Measurements from ENCODE around the gene INHBB.

The INHBB gene

DNA sequence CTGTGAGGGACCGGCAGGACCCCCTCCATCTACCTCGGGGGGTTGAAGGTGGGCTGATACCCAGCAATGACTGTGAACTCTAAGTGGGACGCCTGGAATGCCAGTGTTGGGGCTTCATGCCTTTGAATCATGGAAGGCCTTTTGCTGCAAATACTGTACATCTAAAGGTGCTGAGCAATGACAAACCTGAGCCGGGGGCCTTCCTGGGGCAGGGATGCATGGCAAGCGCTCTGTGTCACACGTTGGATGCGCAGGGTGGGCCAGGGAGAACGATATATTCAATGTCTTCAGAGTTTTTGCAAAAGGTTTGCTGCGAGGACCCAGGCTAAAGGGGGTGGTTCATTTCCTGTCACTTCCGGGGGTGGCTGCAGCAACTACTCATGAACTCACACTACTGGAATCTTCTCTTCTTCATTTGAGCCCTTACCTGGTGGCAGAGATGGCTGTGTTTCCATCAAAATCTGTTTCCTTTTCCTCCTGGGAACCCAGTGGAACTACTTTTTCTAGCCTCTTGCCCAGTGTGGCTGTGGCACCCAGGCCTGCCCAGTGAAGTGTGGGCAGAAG is 24.1 kb upstream of the INHBB start:
- TF ChIP-seq, protein P1, sequence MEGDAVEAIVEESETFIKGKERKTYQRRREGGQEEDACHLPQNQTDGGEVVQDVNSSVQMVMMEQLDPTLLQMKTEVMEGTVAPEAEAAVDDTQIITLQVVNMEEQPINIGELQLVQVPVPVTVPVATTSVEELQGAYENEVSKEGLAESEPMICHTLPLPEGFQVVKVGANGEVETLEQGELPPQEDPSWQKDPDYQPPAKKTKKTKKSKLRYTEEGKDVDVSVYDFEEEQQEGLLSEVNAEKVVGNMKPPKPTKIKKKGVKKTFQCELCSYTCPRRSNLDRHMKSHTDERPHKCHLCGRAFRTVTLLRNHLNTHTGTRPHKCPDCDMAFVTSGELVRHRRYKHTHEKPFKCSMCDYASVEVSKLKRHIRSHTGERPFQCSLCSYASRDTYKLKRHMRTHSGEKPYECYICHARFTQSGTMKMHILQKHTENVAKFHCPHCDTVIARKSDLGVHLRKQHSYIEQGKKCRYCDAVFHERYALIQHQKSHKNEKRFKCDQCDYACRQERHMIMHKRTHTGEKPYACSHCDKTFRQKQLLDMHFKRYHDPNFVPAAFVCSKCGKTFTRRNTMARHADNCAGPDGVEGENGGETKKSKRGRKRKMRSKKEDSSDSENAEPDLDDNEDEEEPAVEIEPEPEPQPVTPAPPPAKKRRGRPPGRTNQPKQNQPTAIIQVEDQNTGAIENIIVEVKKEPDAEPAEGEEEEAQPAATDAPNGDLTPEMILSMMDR (IDR thresholded peaks at IDR 0.05; ENCODE audit: borderline replicate concordance, insufficient read depth, low read depth, low read length) = no peak
- H3K4me3 ChIP-seq (ENCODE audit: low read depth, low read length) = no peak overlapping the region

DNA sequence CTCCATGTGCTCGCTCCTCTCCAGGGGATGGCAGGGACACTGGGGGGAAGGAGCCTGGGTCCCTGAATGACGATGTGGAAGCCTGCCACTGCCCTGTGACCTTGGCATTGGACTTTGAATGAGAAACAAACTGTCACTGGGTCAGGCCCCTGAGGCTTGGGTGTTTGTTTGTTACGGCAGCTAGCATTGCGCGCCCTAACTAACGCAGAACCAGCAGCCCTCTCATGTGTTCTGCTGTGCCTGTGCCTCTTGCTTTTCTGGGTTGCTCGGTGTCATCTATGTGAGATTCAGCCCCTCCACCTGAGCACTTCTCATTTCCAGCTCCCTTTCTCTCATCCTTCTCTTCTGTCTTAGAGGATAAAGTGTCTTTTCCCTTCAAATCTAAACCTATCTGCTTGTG is 23.6 kb upstream of the INHBB start:
- H3K4me3 ChIP-seq (ENCODE audit: low read depth, low read length) = no peak overlapping the region
- TF ChIP-seq, protein P1 (IDR thresholded peaks at IDR 0.05; ENCODE audit: borderline replicate concordance, insufficient read depth, low read depth, low read length) = no peak

DNA sequence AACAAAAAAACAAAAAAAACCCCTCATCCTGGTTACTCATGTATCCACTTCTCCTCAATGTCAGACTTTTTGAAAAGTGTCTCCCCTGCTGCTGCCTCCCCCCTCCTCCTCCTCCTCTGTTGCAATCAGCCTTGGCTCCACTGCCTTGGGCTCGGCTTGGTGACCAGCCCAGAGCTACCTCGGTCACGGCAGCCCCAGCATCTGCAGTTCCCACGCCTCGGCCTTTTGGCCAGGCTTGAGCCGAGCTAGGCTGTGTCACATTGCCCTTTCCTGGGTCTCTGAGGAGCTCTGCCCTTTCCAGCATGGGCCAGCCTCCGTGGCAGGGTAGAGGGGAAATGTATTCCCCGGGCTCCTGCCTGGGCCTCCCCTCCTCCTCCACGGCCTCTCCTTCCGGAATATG is 22.7 kb upstream of the INHBB start:
- TF ChIP-seq, protein P1 (IDR thresholded peaks at IDR 0.05; ENCODE audit: borderline replicate concordance, insufficient read depth, low read depth, low read length) = no peak
- H3K4me3 ChIP-seq (ENCODE audit: low read depth, low read length) = no peak overlapping the region

DNA sequence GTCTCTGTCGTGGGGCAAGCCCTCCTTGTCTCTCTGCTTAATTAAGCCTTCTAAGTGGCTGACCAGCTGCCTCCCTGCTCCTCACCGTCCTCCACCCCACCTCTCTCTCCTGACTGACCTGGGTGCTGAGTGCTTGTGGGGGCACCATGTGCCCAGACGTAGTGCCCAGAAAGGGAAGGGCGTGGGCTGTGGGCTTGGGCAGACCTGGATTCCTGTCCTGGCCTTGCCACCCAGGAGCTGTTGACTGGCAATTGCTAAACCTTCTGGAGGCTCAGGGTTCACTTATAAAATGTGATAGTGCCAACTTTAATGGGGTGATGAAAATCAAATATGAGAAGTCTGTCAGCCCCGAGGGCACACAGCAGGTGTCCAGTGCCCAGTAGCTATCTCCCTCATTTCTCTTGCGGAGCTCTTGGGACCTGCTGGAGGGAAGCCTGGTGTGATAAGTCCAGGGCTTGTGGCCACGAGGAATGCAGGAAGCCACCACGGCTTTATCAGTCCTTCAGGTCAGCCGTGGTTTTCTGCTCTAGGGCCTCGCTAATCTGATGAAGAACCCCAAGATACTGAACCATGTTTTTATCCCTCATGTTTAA is 22.0 kb upstream of the INHBB start:
- H3K4me3 ChIP-seq (ENCODE audit: low read depth, low read length) = no peak overlapping the region
- TF ChIP-seq, protein P1 (IDR thresholded peaks at IDR 0.05; ENCODE audit: borderline replicate concordance, insufficient read depth, low read depth, low read length) = no peak

DNA sequence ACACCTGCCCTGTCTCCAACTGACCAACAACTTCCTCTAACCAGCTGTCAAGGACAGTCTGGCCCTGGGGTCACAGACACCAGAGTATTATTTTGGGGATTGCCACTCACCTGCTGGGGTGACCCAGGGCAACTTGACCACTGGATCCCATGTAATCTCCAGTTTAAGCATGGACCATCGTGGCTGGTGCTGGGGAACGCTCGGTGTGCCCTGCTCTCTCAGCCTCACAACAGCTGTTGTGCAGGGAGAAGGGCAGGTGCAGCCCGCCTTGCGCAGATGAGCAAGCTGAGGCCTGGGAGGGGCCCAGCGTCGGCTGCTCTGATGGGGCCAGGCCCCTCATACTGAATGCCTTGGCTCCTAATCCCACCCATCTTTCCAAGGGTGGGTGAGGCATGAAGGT is 21.0 kb upstream of the INHBB start:
- H3K4me3 ChIP-seq (ENCODE audit: low read depth, low read length) = no peak overlapping the region
- TF ChIP-seq, protein P1 (IDR thresholded peaks at IDR 0.05; ENCODE audit: borderline replicate concordance, insufficient read depth, low read depth, low read length) = no peak

DNA sequence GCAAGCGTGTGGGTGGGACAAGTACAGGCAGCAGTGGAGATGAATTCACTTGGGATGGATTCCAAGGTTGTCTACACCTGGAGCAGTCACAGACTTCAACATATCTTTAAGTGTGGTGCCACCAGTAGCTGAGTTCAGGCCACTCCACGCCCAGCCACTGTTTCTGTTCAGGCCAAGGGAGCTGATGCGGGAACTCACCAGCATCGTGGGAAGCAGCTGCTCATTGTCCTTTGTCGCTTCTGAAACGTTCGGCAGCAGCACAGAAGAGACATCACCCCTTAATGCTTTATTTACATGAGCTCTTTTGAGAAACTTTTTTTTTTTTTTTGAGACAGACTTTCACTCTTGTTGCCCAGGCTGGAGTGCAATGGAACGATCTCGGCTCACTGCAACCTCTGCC is 19.9 kb upstream of the INHBB start:
- TF ChIP-seq, protein P1 (IDR thresholded peaks at IDR 0.05; ENCODE audit: borderline replicate concordance, insufficient read depth, low read depth, low read length) = no peak
- no peak overlapping the region for H3K4me3 ChIP-seq (ENCODE audit: low read depth, low read length)

All from GM12875 (cell line).